Measurements from ENCODE around the gene CFHR4.
"Not testable (repeated sequence)": the region's sequence is repeated elsewhere in the genome, so short reads cannot be mapped to it uniquely, and the experiment has no call there.

Gene CFHR4

GRCh38 chr1:196861429-196861828, 26.4 kb upstream of the CFHR4 start:
- no peak for DNase-seq (ENCODE audit: low read depth, low spot score)
- in situ Hi-C loops (cut with HindIII; ENCODE audit: low sequenced_read_pairs) = no loop called here
- no peak for TF ChIP-seq CTCF (IDR thresholded peaks at IDR 0.05; ENCODE audit: low read depth, low read length)
- no peak overlapping the region for H3K4me3 ChIP-seq (ENCODE audit: low read depth, low read length)

GRCh38 chr1:196866974-196867373, 20.9 kb upstream of the CFHR4 start:
- no peak for DNase-seq (ENCODE audit: low read depth, low spot score)
- no peak for TF ChIP-seq CTCF (IDR thresholded peaks at IDR 0.05; ENCODE audit: low read depth, low read length)
- H3K4me3 ChIP-seq (ENCODE audit: low read depth, low read length) = no peak overlapping the region
- in situ Hi-C loops (cut with HindIII; ENCODE audit: low sequenced_read_pairs) = no loop called here

- no peak overlapping the region for H3K4me3 ChIP-seq (ENCODE audit: low read depth, low read length)
- DNase-seq (ENCODE audit: low read depth, low spot score) = no peak
- TF ChIP-seq CTCF (IDR thresholded peaks at IDR 0.05; ENCODE audit: low read depth, low read length) = no peak
- in situ Hi-C loops (cut with HindIII; ENCODE audit: low sequenced_read_pairs) = no loop called here
Observed at GRCh38 chr1:196873385-196873784, 14.5 kb upstream of the CFHR4 start.

- no peak for DNase-seq (ENCODE audit: low read depth, low spot score)
- no peak overlapping the region for H3K4me3 ChIP-seq (ENCODE audit: low read depth, low read length)
- in situ Hi-C loops (cut with HindIII; ENCODE audit: low sequenced_read_pairs) = no loop called here
- TF ChIP-seq CTCF (IDR thresholded peaks at IDR 0.05; ENCODE audit: low read depth, low read length) = no peak
Observed at GRCh38 chr1:196875935-196876334, 11.9 kb upstream of the CFHR4 start.

- no peak for TF ChIP-seq CTCF (IDR thresholded peaks at IDR 0.05; ENCODE audit: low read depth, low read length)
- peak overlapping the region; percentile 36 for H3K4me3 ChIP-seq (ENCODE audit: low read depth, low read length)
- in situ Hi-C loops (cut with HindIII; ENCODE audit: low sequenced_read_pairs) = no loop called here
- peak; percentile 30 for DNase-seq (ENCODE audit: low read depth, low spot score)
Observed at GRCh38 chr1:196877964-196878363, 9.9 kb upstream of the CFHR4 start.

GRCh38 chr1:196886560-196886959, 1.3 kb upstream of the CFHR4 start:
- DNase-seq (ENCODE audit: low read depth, low spot score); H3K4me3 ChIP-seq (ENCODE audit: low read depth, low read length); in situ Hi-C loops (cut with HindIII; ENCODE audit: low sequenced_read_pairs): not testable (repeated sequence)

- no peak overlapping the region for H3K4me3 ChIP-seq (ENCODE audit: low read depth, low read length)
- TF ChIP-seq CTCF (IDR thresholded peaks at IDR 0.05; ENCODE audit: low read depth, low read length) = no peak
- no peak for DNase-seq (ENCODE audit: low read depth, low spot score)
- in situ Hi-C loops (cut with HindIII; ENCODE audit: low sequenced_read_pairs) = no loop called here
Observed at GRCh38 chr1:196890668-196891067, 2.8 kb downstream of the CFHR4 start.

Data from astrocyte of the spinal cord (primary cell).